ENCODE results near the gene DSPP.

DSPP gene

DNA sequence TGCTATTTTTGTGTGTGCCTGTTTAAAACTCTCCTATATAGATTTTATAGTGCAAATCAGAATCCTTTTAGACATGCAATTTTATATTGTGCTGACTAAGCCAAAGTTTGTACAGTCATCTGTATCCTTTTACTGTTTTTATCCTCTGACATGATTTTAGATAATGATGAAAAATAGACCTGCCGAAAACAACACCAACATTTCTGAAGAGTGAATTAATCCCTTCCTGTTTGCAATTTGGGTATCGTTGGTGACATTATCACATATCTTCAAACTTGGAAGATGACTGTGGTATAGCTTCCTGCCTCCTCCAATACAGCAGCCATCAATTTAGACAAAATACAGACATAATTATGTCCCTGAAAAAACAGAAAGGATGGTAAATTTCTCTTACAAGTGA lies 28.9 kb upstream of the DSPP start:
- Histone ChIP-seq H3K36me3 (ENCODE audit: control insufficient read depth, insufficient read depth, low read length) (no peaks in the 10 kb centered on the region), H3K4me3 (ENCODE audit: extremely low read depth, insufficient read depth, low read length, poor library complexity, severe bottlenecking) (no peak overlapping the region), H3K27ac (ENCODE audit: low read depth, low read length, severe bottlenecking) (no peak overlapping the region), H3K4me1 (ENCODE audit: control insufficient read depth, insufficient read depth, low read length, poor library complexity, severe bottlenecking) (no peaks in the 10 kb centered on the region), H3K9me3 (ENCODE audit: control insufficient read depth, low read length) (no peaks in the 10 kb centered on the region)
- WGBS, 2 experiments (ENCODE audit: insufficient coverage in 2 of 2) = no CpG with 5 or more reads among the region's 2 CpGs

DNA sequence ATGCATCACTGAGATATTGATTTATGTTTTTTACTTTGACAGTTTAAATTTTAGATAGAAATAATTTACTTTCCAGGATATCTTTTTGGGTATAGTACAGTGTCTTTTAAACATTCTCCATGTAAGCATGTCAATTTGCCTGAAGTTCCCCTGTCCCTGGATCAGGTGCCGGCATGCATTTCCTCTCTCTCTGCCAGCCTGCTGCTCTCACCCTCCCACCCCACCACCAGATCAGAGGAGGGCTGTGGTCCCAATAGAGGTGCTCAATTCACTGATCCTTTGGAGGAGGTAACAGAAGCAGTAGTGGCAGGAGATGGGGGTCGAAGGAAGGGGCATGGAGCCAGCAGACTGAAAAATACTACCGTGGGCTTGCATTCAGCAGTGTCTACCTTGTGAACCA lies 28.3 kb upstream of the DSPP start:
- Histone ChIP-seq H3K4me1 (ENCODE audit: control insufficient read depth, insufficient read depth, low read length, poor library complexity, severe bottlenecking) (no peaks in the 10 kb centered on the region), H3K4me3 (ENCODE audit: extremely low read depth, insufficient read depth, low read length, poor library complexity, severe bottlenecking) (no peak overlapping the region), H3K36me3 (ENCODE audit: control insufficient read depth, insufficient read depth, low read length) (no peaks in the 10 kb centered on the region), H3K9me3 (ENCODE audit: control insufficient read depth, low read length) (no peaks in the 10 kb centered on the region), H3K27ac (ENCODE audit: low read depth, low read length, severe bottlenecking) (no peak overlapping the region)
- 78 to 88% methylated on average over 2 of the region's 3 CpGs for WGBS, 2 experiments (ENCODE audit: insufficient coverage in 2 of 2)

- no CpG with 5 or more reads among the region's 2 CpGs for WGBS, 2 experiments (ENCODE audit: insufficient coverage in 2 of 2)
- Histone ChIP-seq H3K9me3 (ENCODE audit: control insufficient read depth, low read length) (no peaks in the 10 kb centered on the region), H3K4me1 (ENCODE audit: control insufficient read depth, insufficient read depth, low read length, poor library complexity, severe bottlenecking) (no peaks in the 10 kb centered on the region), H3K4me3 (ENCODE audit: extremely low read depth, insufficient read depth, low read length, poor library complexity, severe bottlenecking) (no peak overlapping the region), H3K36me3 (ENCODE audit: control insufficient read depth, insufficient read depth, low read length) (no peaks in the 10 kb centered on the region), H3K27ac (ENCODE audit: low read depth, low read length, severe bottlenecking) (no peak overlapping the region)
Observed at GRCh38 chr4:87584222-87584908, 24.0 kb upstream of the DSPP start.

GRCh38 chr4:87589531-87589930 lies 18.8 kb upstream of the DSPP start:
- no peaks in the 10 kb centered on the region for H3K9me3 ChIP-seq (ENCODE audit: control insufficient read depth, low read length)
- no peak overlapping the region for H3K27ac ChIP-seq (ENCODE audit: low read depth, low read length, severe bottlenecking)
- no peaks in the 10 kb centered on the region for H3K4me1 ChIP-seq (ENCODE audit: control insufficient read depth, insufficient read depth, low read length, poor library complexity, severe bottlenecking)
- H3K4me3 ChIP-seq (ENCODE audit: extremely low read depth, insufficient read depth, low read length, poor library complexity, severe bottlenecking) = no peak overlapping the region
- H3K36me3 ChIP-seq (ENCODE audit: control insufficient read depth, insufficient read depth, low read length) = no peaks in the 10 kb centered on the region

DNA sequence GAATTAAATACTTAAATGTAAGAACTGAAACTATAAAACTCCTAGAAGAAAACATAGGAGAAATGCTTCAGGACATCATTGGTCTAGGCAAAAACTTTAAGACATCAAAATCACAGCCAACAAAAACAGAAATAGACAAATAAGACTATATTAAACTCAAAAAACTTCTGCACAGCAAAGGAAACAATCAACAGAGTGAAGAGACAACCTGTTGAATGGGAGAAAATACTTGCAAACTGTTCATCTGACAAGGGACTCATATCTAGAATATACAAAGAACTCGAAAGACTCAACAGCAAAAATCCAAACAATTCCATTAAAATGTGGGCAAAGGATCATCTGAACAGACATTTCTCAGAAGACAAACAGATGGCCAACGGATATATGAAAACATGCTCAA lies 16.2 kb upstream of the DSPP start:
- H3K4me3 ChIP-seq (ENCODE audit: extremely low read depth, insufficient read depth, low read length, poor library complexity, severe bottlenecking) = no peak overlapping the region
- no peak overlapping the region for H3K27ac ChIP-seq (ENCODE audit: low read depth, low read length, severe bottlenecking)
- H3K36me3 ChIP-seq (ENCODE audit: control insufficient read depth, insufficient read depth, low read length) = no peaks in the 10 kb centered on the region
- no peaks in the 10 kb centered on the region for H3K9me3 ChIP-seq (ENCODE audit: control insufficient read depth, low read length)
- H3K4me1 ChIP-seq (ENCODE audit: control insufficient read depth, insufficient read depth, low read length, poor library complexity, severe bottlenecking) = no peaks in the 10 kb centered on the region
- WGBS, 2 experiments (ENCODE audit: insufficient coverage in 2 of 2) = 80 to 100% methylated on average over 1 of the region's 2 CpGs

DNA sequence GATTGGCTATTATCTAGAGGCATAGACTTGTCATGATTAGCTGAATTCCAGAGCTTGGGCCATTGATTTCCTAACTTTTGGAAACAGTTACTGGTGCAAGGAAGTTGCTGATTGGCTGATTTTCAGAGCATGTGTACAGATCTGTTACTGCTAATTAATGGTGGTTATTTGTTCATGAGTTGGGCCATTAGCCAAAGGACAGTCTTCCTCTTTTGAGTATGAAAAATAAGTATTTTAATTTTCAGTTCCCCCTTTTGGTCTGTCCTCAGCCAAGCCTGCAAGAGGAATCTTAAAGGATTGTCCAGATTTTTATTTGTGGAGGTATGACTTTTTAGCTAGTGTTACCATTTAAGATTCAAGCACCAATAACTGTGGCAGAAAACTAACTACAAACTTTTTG lies 7.0 kb upstream of the DSPP start:
- Histone ChIP-seq H3K36me3 (ENCODE audit: control insufficient read depth, insufficient read depth, low read length) (no peaks in the 10 kb centered on the region), H3K4me3 (ENCODE audit: extremely low read depth, insufficient read depth, low read length, poor library complexity, severe bottlenecking) (no peak overlapping the region), H3K9me3 (ENCODE audit: control insufficient read depth, low read length) (no peaks in the 10 kb centered on the region), H3K27ac (ENCODE audit: low read depth, low read length, severe bottlenecking) (no peak overlapping the region), H3K4me1 (ENCODE audit: control insufficient read depth, insufficient read depth, low read length, poor library complexity, severe bottlenecking) (no peaks in the 10 kb centered on the region)

GRCh38 chr4:87614292-87614890 lies 6.1 kb downstream of the DSPP start:
- 90 to 97% methylated on average over 4 of the region's 4 CpGs for WGBS, 2 experiments (ENCODE audit: insufficient coverage in 2 of 2)
- no peaks in the 10 kb centered on the region for H3K9me3 ChIP-seq (ENCODE audit: control insufficient read depth, low read length)
- no peaks in the 10 kb centered on the region for H3K4me1 ChIP-seq (ENCODE audit: control insufficient read depth, insufficient read depth, low read length, poor library complexity, severe bottlenecking)
- H3K27ac ChIP-seq (ENCODE audit: low read depth, low read length, severe bottlenecking) = no peak overlapping the region
- H3K4me3 ChIP-seq (ENCODE audit: extremely low read depth, insufficient read depth, low read length, poor library complexity, severe bottlenecking) = no peak overlapping the region
- no peaks in the 10 kb centered on the region for H3K36me3 ChIP-seq (ENCODE audit: control insufficient read depth, insufficient read depth, low read length)

GRCh38 chr4:87616268-87616667 lies 7.9 kb downstream of the DSPP start:
- Histone ChIP-seq H3K4me1 (ENCODE audit: control insufficient read depth, insufficient read depth, low read length, poor library complexity, severe bottlenecking) (no peaks in the 10 kb centered on the region), H3K9me3 (ENCODE audit: control insufficient read depth, low read length) (no peaks in the 10 kb centered on the region), H3K4me3 (ENCODE audit: extremely low read depth, insufficient read depth, low read length, poor library complexity, severe bottlenecking) (no peak overlapping the region), H3K27ac (ENCODE audit: low read depth, low read length, severe bottlenecking) (no peak overlapping the region), H3K36me3 (ENCODE audit: control insufficient read depth, insufficient read depth, low read length) (no peaks in the 10 kb centered on the region)
- WGBS, 2 experiments (ENCODE audit: insufficient coverage in 2 of 2) = 81 to 85% methylated on average over 7 to 8 of the region's 9 CpGs

GRCh38 chr4:87620086-87620485 lies 11.8 kb downstream of the DSPP start:
- 96 to 100% methylated on average over 3 of the region's 6 CpGs for WGBS, 2 experiments (ENCODE audit: insufficient coverage in 2 of 2)
- no peak overlapping the region for H3K4me3 ChIP-seq (ENCODE audit: extremely low read depth, insufficient read depth, low read length, poor library complexity, severe bottlenecking)
- no peaks in the 10 kb centered on the region for H3K4me1 ChIP-seq (ENCODE audit: control insufficient read depth, insufficient read depth, low read length, poor library complexity, severe bottlenecking)
- H3K27ac ChIP-seq (ENCODE audit: low read depth, low read length, severe bottlenecking) = no peak overlapping the region
- no peaks in the 10 kb centered on the region for H3K9me3 ChIP-seq (ENCODE audit: control insufficient read depth, low read length)
- H3K36me3 ChIP-seq (ENCODE audit: control insufficient read depth, insufficient read depth, low read length) = no peaks in the 10 kb centered on the region

DNA sequence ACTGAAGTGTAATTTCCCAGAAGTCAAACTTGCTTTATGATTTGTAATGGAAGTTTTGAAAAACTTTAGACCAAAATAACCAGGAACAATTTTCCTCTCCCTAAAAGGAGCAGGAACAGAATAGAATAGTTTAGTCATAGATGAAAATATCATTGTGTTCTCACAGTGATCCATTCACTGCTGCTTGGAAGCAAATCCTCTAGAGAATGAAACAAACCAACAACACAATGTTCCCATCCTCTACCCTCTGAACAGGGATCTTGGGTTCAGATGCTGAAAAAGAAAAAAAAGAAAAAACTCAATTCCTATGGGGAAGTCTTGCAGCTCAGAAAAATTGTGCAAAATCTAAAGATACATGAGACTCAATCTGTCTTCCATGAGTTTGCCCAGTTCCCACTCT lies 12.2 kb downstream of the DSPP start:
- H3K9me3 ChIP-seq (ENCODE audit: control insufficient read depth, low read length) = no peaks in the 10 kb centered on the region
- H3K36me3 ChIP-seq (ENCODE audit: control insufficient read depth, insufficient read depth, low read length) = no peaks in the 10 kb centered on the region
- no peak overlapping the region for H3K4me3 ChIP-seq (ENCODE audit: extremely low read depth, insufficient read depth, low read length, poor library complexity, severe bottlenecking)
- no peak overlapping the region for H3K27ac ChIP-seq (ENCODE audit: low read depth, low read length, severe bottlenecking)
- no peaks in the 10 kb centered on the region for H3K4me1 ChIP-seq (ENCODE audit: control insufficient read depth, insufficient read depth, low read length, poor library complexity, severe bottlenecking)

- Histone ChIP-seq H3K9me3 (ENCODE audit: control insufficient read depth, low read length) (no peaks in the 10 kb centered on the region), H3K36me3 (ENCODE audit: control insufficient read depth, insufficient read depth, low read length) (no peaks in the 10 kb centered on the region), H3K4me3 (ENCODE audit: extremely low read depth, insufficient read depth, low read length, poor library complexity, severe bottlenecking) (no peak overlapping the region), H3K4me1 (ENCODE audit: control insufficient read depth, insufficient read depth, low read length, poor library complexity, severe bottlenecking) (no peaks in the 10 kb centered on the region), H3K27ac (ENCODE audit: low read depth, low read length, severe bottlenecking) (no peak overlapping the region)
- 65 to 70% methylated on average over 6 to 7 of the region's 8 CpGs for WGBS, 2 experiments (ENCODE audit: insufficient coverage in 2 of 2)
Observed at GRCh38 chr4:87622303-87622702, 14.0 kb downstream of the DSPP start.
